GM15510 (cell line): ENCODE results near the gene AP1M1.

Experiments
- POLR2A ChIP-seq: IDR thresholded peaks from 3 replicates; pipeline ENCODE4 v1.6.1; 2011; ENCODE audit warnings: borderline replicate concordance; ENCODE audit not compliant: insufficient read length; ENCODE audit errors: extremely low read depth

AP1M1 gene

GRCh38 chr19:16281743-16282142 lies 84.0 kb downstream of the AP1M1 start:
- TF ChIP-seq POLR2A: no peak

GRCh38 chr19:16283210-16284061 lies 85.7 kb downstream of the AP1M1 start:
- TF ChIP-seq POLR2A: no peak

GRCh38 chr19:16284505-16284904 lies 86.8 kb downstream of the AP1M1 start:
- TF ChIP-seq POLR2A: no peak

- no peak for TF ChIP-seq POLR2A
These were observed 88.2 kb downstream of the AP1M1 start for GRCh38 chr19:16285769-16286498.

GRCh38 chr19:16288544-16288943 lies 90.8 kb downstream of the AP1M1 start:
- no peak for TF ChIP-seq POLR2A

- TF ChIP-seq POLR2A: no peak
These were observed 91.9 kb downstream of the AP1M1 start for GRCh38 chr19:16289594-16289993.

GRCh38 chr19:16290692-16291091 lies 93.0 kb downstream of the AP1M1 start:
- no peak for TF ChIP-seq POLR2A

- TF ChIP-seq POLR2A: no peak
These were observed 95.7 kb downstream of the AP1M1 start for GRCh38 chr19:16293118-16294091.

- TF ChIP-seq POLR2A: no peak
These were observed 97.3 kb downstream of the AP1M1 start for GRCh38 chr19:16295057-16295456.
